Measurements from ENCODE around the gene WFIKKN1.

Gene WFIKKN1

DNA sequence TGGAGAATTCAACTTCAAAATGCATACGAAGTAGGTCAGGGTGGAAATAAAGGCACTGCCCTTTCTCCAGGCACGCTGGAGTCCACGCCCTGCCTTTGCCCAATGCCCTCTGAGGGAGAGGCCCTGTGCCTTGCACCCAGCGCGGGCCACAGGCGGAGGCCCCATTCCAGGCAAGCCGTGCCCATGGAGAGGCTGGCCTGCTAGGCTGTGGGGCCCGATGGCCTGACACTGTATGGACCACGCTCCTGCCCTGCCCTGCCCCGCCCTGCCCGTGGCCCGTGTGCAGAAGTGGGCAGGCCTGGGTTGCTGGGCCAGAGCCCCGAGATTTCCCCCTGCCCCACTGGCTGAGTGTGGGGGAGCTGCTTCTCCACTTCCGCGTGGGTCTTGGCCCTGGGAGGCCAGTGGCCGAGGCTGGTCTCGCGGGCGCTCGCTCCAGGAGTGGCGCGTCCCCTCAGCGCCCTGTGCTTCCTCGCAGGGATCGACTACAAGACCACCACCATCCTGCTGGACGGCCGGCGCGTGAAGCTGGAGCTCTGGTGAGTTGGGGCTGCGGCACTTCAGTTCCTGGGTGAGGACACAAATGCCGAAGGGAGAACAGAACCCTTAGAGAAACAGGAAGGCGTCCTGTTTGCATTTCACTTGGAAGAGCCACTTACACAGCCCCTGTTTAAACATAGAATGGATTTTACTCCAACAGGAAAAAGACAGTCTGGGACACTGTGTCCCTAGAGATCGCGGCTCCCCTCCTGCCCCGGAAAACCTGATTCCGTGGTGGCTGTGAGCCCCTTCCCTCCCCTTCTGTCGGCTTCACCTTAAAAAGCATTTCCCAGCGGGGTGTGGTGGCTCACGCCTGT lies 13.8 kb upstream of the WFIKKN1 start:
- H3K9me2 ChIP-seq (replicated peaks; ENCODE audit: control insufficient read depth, low read length) = no peaks in the 10 kb centered on the region
- no peaks in the 10 kb centered on the region for H3K79me2 ChIP-seq (ENCODE audit: control insufficient read depth, low read length)
- no peaks in the 10 kb centered on the region for H3K9me3 ChIP-seq (ENCODE audit: control insufficient read depth, insufficient read depth, low read length)
- H3K27me3 ChIP-seq (ENCODE audit: control insufficient read depth, low read length) = no peaks in the 10 kb centered on the region
- H3K4me3 ChIP-seq (ENCODE audit: low read length) = no peak overlapping the region
- no peaks in the 10 kb centered on the region for H3F3A ChIP-seq (ENCODE audit: control insufficient read depth, insufficient read depth)
- no peaks in the 10 kb centered on the region for H3K36me3 ChIP-seq (ENCODE audit: control insufficient read depth, low read length)
- no peak overlapping the region for H3K27ac ChIP-seq (ENCODE audit: low read depth, low read length)
- H4K20me1 ChIP-seq (ENCODE audit: control insufficient read depth, insufficient read depth, low read depth, low read length) = no peaks in the 10 kb centered on the region
- no peak overlapping the region for H3K4me2 ChIP-seq (ENCODE audit: low read length)
- no peaks in the 10 kb centered on the region for H3K4me1 ChIP-seq (ENCODE audit: control insufficient read depth, low read length)
- TF ChIP-seq, protein P1, sequence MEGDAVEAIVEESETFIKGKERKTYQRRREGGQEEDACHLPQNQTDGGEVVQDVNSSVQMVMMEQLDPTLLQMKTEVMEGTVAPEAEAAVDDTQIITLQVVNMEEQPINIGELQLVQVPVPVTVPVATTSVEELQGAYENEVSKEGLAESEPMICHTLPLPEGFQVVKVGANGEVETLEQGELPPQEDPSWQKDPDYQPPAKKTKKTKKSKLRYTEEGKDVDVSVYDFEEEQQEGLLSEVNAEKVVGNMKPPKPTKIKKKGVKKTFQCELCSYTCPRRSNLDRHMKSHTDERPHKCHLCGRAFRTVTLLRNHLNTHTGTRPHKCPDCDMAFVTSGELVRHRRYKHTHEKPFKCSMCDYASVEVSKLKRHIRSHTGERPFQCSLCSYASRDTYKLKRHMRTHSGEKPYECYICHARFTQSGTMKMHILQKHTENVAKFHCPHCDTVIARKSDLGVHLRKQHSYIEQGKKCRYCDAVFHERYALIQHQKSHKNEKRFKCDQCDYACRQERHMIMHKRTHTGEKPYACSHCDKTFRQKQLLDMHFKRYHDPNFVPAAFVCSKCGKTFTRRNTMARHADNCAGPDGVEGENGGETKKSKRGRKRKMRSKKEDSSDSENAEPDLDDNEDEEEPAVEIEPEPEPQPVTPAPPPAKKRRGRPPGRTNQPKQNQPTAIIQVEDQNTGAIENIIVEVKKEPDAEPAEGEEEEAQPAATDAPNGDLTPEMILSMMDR (IDR thresholded peaks at IDR 0.05; ENCODE audit: low read depth, low read length, poor library complexity, severe bottlenecking) = no peak
- TF ChIP-seq EZH2phosphoT487 (IDR thresholded peaks at IDR 0.05; ENCODE audit: borderline replicate concordance, low read length) = no peak

DNA sequence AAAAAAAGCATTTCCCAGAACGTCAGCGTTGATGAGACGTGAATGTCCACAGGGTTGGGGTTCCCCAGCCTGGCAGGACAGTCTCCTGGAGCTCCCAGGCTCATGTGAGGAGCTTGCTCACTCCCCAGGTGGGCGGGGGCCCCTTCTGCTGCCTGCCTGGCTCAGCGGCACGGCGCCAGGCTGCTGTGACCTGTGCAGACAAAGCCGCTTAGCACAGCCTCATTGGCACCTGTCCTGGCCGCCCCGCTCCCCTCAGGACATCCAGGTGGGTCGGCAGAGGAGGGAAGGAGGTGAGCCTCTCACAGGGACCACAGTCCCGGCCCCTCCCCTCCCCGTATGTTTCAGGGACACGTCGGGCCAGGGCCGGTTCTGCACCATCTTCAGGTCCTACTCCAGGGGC lies 12.9 kb upstream of the WFIKKN1 start:
- Histone ChIP-seq H3F3A (ENCODE audit: control insufficient read depth, insufficient read depth) (no peaks in the 10 kb centered on the region), H3K9me3 (ENCODE audit: control insufficient read depth, insufficient read depth, low read length) (no peaks in the 10 kb centered on the region), H3K4me1 (ENCODE audit: control insufficient read depth, low read length) (no peaks in the 10 kb centered on the region), H3K4me3 (ENCODE audit: low read length) (no peak overlapping the region), H3K9me2 (replicated peaks; ENCODE audit: control insufficient read depth, low read length) (no peaks in the 10 kb centered on the region), H3K36me3 (ENCODE audit: control insufficient read depth, low read length) (no peaks in the 10 kb centered on the region), H3K27ac (ENCODE audit: low read depth, low read length) (no peak overlapping the region), H3K4me2 (ENCODE audit: low read length) (no peak overlapping the region), H4K20me1 (ENCODE audit: control insufficient read depth, insufficient read depth, low read depth, low read length) (no peaks in the 10 kb centered on the region), H3K79me2 (ENCODE audit: control insufficient read depth, low read length) (no peaks in the 10 kb centered on the region), H3K27me3 (ENCODE audit: control insufficient read depth, low read length) (no peaks in the 10 kb centered on the region)
- TF ChIP-seq, protein P1 (IDR thresholded peaks at IDR 0.05; ENCODE audit: low read depth, low read length, poor library complexity, severe bottlenecking) = no peak
- TF ChIP-seq EZH2phosphoT487 (IDR thresholded peaks at IDR 0.05; ENCODE audit: borderline replicate concordance, low read length) = no peak

DNA sequence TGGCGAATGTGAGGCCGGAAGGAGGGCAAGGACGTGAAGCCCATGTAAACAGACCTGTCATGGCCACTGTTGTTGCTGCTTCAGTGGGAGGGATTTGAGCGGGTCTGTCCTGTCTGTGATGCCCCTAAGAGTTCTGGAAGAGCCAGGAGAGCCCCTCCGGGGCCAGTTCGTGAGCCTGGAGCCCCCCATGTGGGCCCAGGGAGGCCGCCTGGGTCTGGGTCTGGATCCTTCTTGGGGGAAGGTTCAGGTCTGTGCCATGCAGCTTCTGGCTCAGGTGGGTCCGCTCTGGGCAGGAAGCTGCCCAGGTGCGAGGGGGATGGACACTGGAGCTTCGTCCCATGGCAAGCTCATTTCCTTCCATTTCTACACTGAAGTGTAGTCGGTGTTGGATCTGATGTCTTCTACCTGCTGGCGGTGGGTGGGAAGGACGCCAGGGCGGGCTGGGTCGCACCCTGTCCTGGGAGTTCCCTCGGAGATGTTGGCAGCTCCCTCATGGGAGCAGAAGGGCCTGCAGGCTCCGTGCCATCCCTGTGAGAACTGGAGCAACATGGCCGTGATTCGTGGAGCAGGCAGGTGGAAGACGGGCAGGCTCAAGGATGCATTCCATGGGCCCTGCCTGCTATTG lies 11.2 kb upstream of the WFIKKN1 start:
- TF ChIP-seq, protein P1 (IDR thresholded peaks at IDR 0.05; ENCODE audit: low read depth, low read length, poor library complexity, severe bottlenecking) = no peak
- TF ChIP-seq EZH2phosphoT487 (IDR thresholded peaks at IDR 0.05; ENCODE audit: borderline replicate concordance, low read length) = no peak
- H3K4me2 ChIP-seq (ENCODE audit: low read length) = no peak overlapping the region

More for the DNA sequence above, 11.2 kb upstream of the WFIKKN1 start:
- H3K9me2 ChIP-seq (replicated peaks; ENCODE audit: control insufficient read depth, low read length) = no peaks in the 10 kb centered on the region
- H3K4me3 ChIP-seq (ENCODE audit: low read length) = no peak overlapping the region
- H3K36me3 ChIP-seq (ENCODE audit: control insufficient read depth, low read length) = no peaks in the 10 kb centered on the region
- no peaks in the 10 kb centered on the region for H3K4me1 ChIP-seq (ENCODE audit: control insufficient read depth, low read length)
- H4K20me1 ChIP-seq (ENCODE audit: control insufficient read depth, insufficient read depth, low read depth, low read length) = no peaks in the 10 kb centered on the region
- H3K79me2 ChIP-seq (ENCODE audit: control insufficient read depth, low read length) = no peaks in the 10 kb centered on the region
- H3K9me3 ChIP-seq (ENCODE audit: control insufficient read depth, insufficient read depth, low read length) = no peaks in the 10 kb centered on the region
- H3F3A ChIP-seq (ENCODE audit: control insufficient read depth, insufficient read depth) = no peaks in the 10 kb centered on the region
- H3K27ac ChIP-seq (ENCODE audit: low read depth, low read length) = no peak overlapping the region
- H3K27me3 ChIP-seq (ENCODE audit: control insufficient read depth, low read length) = no peaks in the 10 kb centered on the region
